Measurements from ENCODE around the gene LGMN. TPM values are rescaled to one million over a fixed set of nuclear protein-coding genes. Genes with fewer than 3 reads are reported as not detected.

LGMN gene
- total RNA-seq, 2 donors from 2014 or later: 20.8 to 41.8 TPM

GRCh38 chr14:92712654-92713051, 35.8 kb downstream of the LGMN start:
- Histone ChIP-seq H3K27ac (no peak overlapping the region), H3K4me3 (no peak overlapping the region), H3K9me3 (no peaks in the 10 kb centered on the region), H3K4me1 (no peaks in the 10 kb centered on the region), H3K36me3 (replicated peaks in 1 of 2; ENCODE audit: insufficient read depth in 1 of 2, low read depth in 2 of 2) (peaks cover 0 to 2% of the 10 kb centered on the region in 2 donors), H3K27me3 (no peaks in the 10 kb centered on the region)
- ATAC-seq: no peak
- no peak for DNase-seq
- intact Hi-C loops (cut with DNase I): loop anchor here (5.0 kb wide), 1 partner anchor 70 kb away; no protein-coding TSS in a partner anchor
- TF ChIP-seq CTCF (IDR thresholded peaks at IDR 0.05): no peak
- no peak for TF ChIP-seq POLR2A (IDR thresholded peaks at IDR 0.05)
- 89 to 93% methylated on average over 3 to 8 of the region's 8 CpGs for WGBS, 2 donors

GRCh38 chr14:92711976-92712653, 36.3 kb downstream of the LGMN start:
- Histone ChIP-seq H3K9me3 (no peaks in the 10 kb centered on the region), H3K27me3 (no peaks in the 10 kb centered on the region), H3K36me3 (replicated peaks in 1 of 2; ENCODE audit: insufficient read depth in 1 of 2, low read depth in 2 of 2) (peaks cover 0 to 4% of the 10 kb centered on the region in 2 donors), H3K4me3 (no peak overlapping the region), H3K27ac (no peak overlapping the region), H3K4me1 (no peaks in the 10 kb centered on the region)
- no peak for ATAC-seq
- TF ChIP-seq POLR2A (IDR thresholded peaks at IDR 0.05) (no peak), CTCF (IDR thresholded peaks at IDR 0.05) (no peak)
- intact Hi-C loops (cut with DNase I): loop anchor here (5.0 kb wide), 1 partner anchor 70 kb away; no protein-coding TSS in a partner anchor
- WGBS, 2 donors: 93 to 94% methylated on average over 7 of the region's 7 CpGs
- DNase-seq: no peak

- Histone ChIP-seq H3K4me1 (no peaks in the 10 kb centered on the region), H3K36me3 (replicated peaks in 1 of 2; ENCODE audit: insufficient read depth in 1 of 2, low read depth in 2 of 2) (peaks cover 0 to 4% of the 10 kb centered on the region in 2 donors), H3K9me3 (no peaks in the 10 kb centered on the region), H3K4me3 (no peak overlapping the region), H3K27ac (no peak overlapping the region), H3K27me3 (no peaks in the 10 kb centered on the region)
- 93 to 100% methylated on average over 1 to 5 of the region's 5 CpGs for WGBS, 2 donors
- intact Hi-C loops (cut with DNase I): loop anchor here (5.0 kb wide), 1 partner anchor 72 kb away; no protein-coding TSS in a partner anchor
- ATAC-seq: no peak
- DNase-seq: no peak
- TF ChIP-seq CTCF (IDR thresholded peaks at IDR 0.05) (no peak), POLR2A (IDR thresholded peaks at IDR 0.05) (no peak)
Measured at GRCh38 chr14:92710001-92710341, 38.5 kb downstream of the LGMN start.

GRCh38 chr14:92709340-92710000, 39.0 kb downstream of the LGMN start:
- 83 to 87% methylated on average over 12 to 13 of the region's 13 CpGs for WGBS, 2 donors
- intact Hi-C loops (cut with DNase I): no loop called here
- no peaks in the 10 kb centered on the region for H3K4me1 ChIP-seq
- ATAC-seq: no peak
- no peak overlapping the region for H3K4me3 ChIP-seq
- H3K9me3 ChIP-seq: no peaks in the 10 kb centered on the region
- TF ChIP-seq CTCF (IDR thresholded peaks at IDR 0.05) (no peak), POLR2A (IDR thresholded peaks at IDR 0.05) (no peak)
- DNase-seq: no peak
- no peak overlapping the region for H3K27ac ChIP-seq
- no peaks in the 10 kb centered on the region for H3K27me3 ChIP-seq
- H3K36me3 ChIP-seq (replicated peaks in 1 of 2; ENCODE audit: insufficient read depth in 1 of 2, low read depth in 2 of 2): peaks cover 0 to 4% of the 10 kb centered on the region in 2 donors
